ENCODE measurements around the gene VSX1.

- no peak for TF ChIP-seq CTCF (IDR thresholded peaks at IDR 0.05)
- no peak for TF ChIP-seq POLR2A (IDR thresholded peaks at IDR 0.05)
- no peak for TF ChIP-seq EP300 (IDR thresholded peaks at IDR 0.05)
These were observed 49.3 kb downstream of the VSX1 start for GRCh38 chr20:25032478-25033264.

All from sigmoid colon (tissue), 4 donors.